Measurements from ENCODE around the gene LTK. TPM values are rescaled to one million over a fixed set of nuclear protein-coding genes. Genes with fewer than 3 reads are reported as not detected.
"Not testable (repeated sequence)": the region's sequence is repeated elsewhere in the genome, so short reads cannot be mapped to it uniquely, and the experiment has no call there.

The LTK gene
- total RNA-seq, 1 donor from 2014 or later, result not detected

- DNase-seq, result no peak
These were observed 40.2 kb downstream of the LTK start for GRCh38 chr15:41473418-41473817.

GRCh38 chr15:41469644-41470043 lies 44.0 kb downstream of the LTK start:
- DNase-seq, result not testable (repeated sequence)

- DNase-seq, result no peak
These were observed 46.9 kb downstream of the LTK start for GRCh38 chr15:41466711-41467110.

GRCh38 chr15:41465822-41466421 lies 47.7 kb downstream of the LTK start:
- DNase-seq, result peak; percentile 84

- DNase-seq, result no peak
These were observed 48.6 kb downstream of the LTK start for GRCh38 chr15:41464889-41465580.

GRCh38 chr15:41462084-41462795 lies 51.4 kb downstream of the LTK start:
- DNase-seq, result no peak

Other genes with a start within 250 kb of the LTK start
- 3.6 and 14.1 TPM in 2 replicates for gene OIP5, start 181.2 kb downstream of the LTK start, total RNA-seq
- 39.0 and 113 TPM in 2 replicates for gene NUSAP1, start 180.9 kb downstream of the LTK start, total RNA-seq
- 20.3 and 22.6 TPM in 2 replicates for gene NDUFAF1, start 111.3 kb downstream of the LTK start, total RNA-seq
- gene RTF1, start 96.7 kb downstream of the LTK start, total RNA-seq, result 25.4 and 25.9 TPM in 2 replicates
- gene ITPKA, start 20.0 kb downstream of the LTK start, total RNA-seq, result 0.56 and 0.68 TPM in 2 replicates
- gene RPAP1, start 30.4 kb upstream of the LTK start, total RNA-seq, result 35.9 and 68.0 TPM in 2 replicates
- 2.6 and 5.0 TPM in 2 replicates for gene TYRO3, start 45.4 kb upstream of the LTK start, total RNA-seq
- 42.0 and 59.7 TPM in 2 replicates for gene MGA, start 146.6 kb upstream of the LTK start, total RNA-seq